GM12878 (cell line): ENCODE data around the gene GDF15. TPM values are rescaled to one million over a fixed set of nuclear protein-coding genes. Genes with fewer than 3 reads are reported as not detected.

Source experiments
- CREM ChIP-seq: IDR thresholded peaks from 2 replicates; pipeline ENCODE4 v1.6.1; 2014; ENCODE audit warnings: antibody characterized with exemption, low read depth
- CTCF ChIP-seq, 3 experiments: IDR thresholded peaks in 2 of 3; conservative IDR thresholded peaks in 1 of 3; 2 replicates each; pipeline ENCODE4 v1.5.1; 2011; ENCODE audit warnings: low read depth in 3 of 3, low read length in 3 of 3, mild to moderate bottlenecking in 3 of 3, control low read depth in 2 of 3, moderate library complexity in 2 of 3, inconsistent platforms in 1 of 3, mixed read lengths in 1 of 3; ENCODE audit not compliant: control insufficient read depth in 2 of 3, insufficient read depth in 1 of 3; ENCODE audit errors: extremely low read depth in 1 of 3
- DPF2 ChIP-seq: fragments of 450-650 bp; IDR thresholded peaks from 2 replicates; pipeline ENCODE4 v1.6.1; 2017; ENCODE audit warnings: mild to moderate bottlenecking
- EED ChIP-seq: sonication (generic); IDR thresholded peaks from 2 replicates; pipeline ENCODE4 v1.6.1; 2016; ENCODE audit warnings: antibody characterized with exemption, low read depth
- EGR1 ChIP-seq, 2 experiments: IDR thresholded peaks; 1 replicate in 1 of 2; 2 replicates in 1 of 2; pipeline ENCODE4 v1.6.1; 2011 to 2012; ENCODE audit warnings: low read depth in 2 of 2, low read length in 2 of 2, borderline replicate concordance in 1 of 2, mild to moderate bottlenecking in 1 of 2, moderate library complexity in 1 of 2
- ESRRA ChIP-seq: IDR thresholded peaks from 2 replicates; pipeline ENCODE4 v1.6.1; 2012; ENCODE audit warnings: mild to moderate bottlenecking, low read length, improper control_type of control experiment
- FOXK2 ChIP-seq: fragments of 450-650 bp; IDR thresholded peaks from 2 replicates; pipeline ENCODE4 v1.6.1; 2017; ENCODE audit warnings: mild to moderate bottlenecking, moderate library complexity
- FOXM1 ChIP-seq: IDR thresholded peaks from 2 replicates; pipeline ENCODE4 v1.6.1; 2012; ENCODE audit warnings: low read depth, mild to moderate bottlenecking, inconsistent platforms, low read length, moderate library complexity
- GABPA ChIP-seq: IDR thresholded peaks from 2 replicates; pipeline ENCODE4 v1.6.1; 2014; ENCODE audit warnings: antibody characterized with exemption, low read depth, mild to moderate bottlenecking, inconsistent platforms
- HDAC2 ChIP-seq: fragments of 200-600 bp; sonication (generic); IDR thresholded peaks from 2 replicates; pipeline ENCODE4 v1.6.1; 2017
- KDM1A ChIP-seq: fragments of 200-600 bp; sonication (generic); IDR thresholded peaks from 2 replicates; pipeline ENCODE4 v1.6.1; 2016; ENCODE audit warnings: borderline replicate concordance
- NR2C1 ChIP-seq: fragments of 450-650 bp; IDR thresholded peaks from 2 replicates; pipeline ENCODE4 v1.6.1; 2017; ENCODE audit warnings: antibody characterized with exemption, mild to moderate bottlenecking, moderate library complexity
- NR2F1 ChIP-seq: fragments of 450-650 bp; conservative IDR thresholded peaks from 2 replicates; pipeline ENCODE4 v1.6.1; 2017; ENCODE audit warnings: mild to moderate bottlenecking
- PAX8 ChIP-seq: fragments of 450-650 bp; IDR thresholded peaks from 2 replicates; pipeline ENCODE4 v1.6.1; 2017; ENCODE audit warnings: mild to moderate bottlenecking, moderate library complexity
- POLR2A ChIP-seq: IDR thresholded peaks from 2 replicates; pipeline ENCODE4 v1.6.1; 2011; ENCODE audit warnings: low read depth, mild to moderate bottlenecking, low read length
- USF1 ChIP-seq: IDR thresholded peaks from 2 replicates; pipeline ENCODE4 v1.6.1; 2011; ENCODE audit warnings: borderline replicate concordance, low read depth, mild to moderate bottlenecking, moderate library complexity, mixed read lengths, low read length; ENCODE audit not compliant: insufficient read depth; ENCODE audit errors: extremely low read length
- polyA plus RNA-seq, 11 experiments: library from polyadenylated mRNA; depleted of rRNA in 4 of 11; unstranded in 6 of 11; stranded (reverse) in 5 of 11; fragments of >200 nt; fragmentation: Nextera tagmentation in 4 of 11; fragmentation: Illumina TruSeq in 1 of 11; extraction: Ambion mirVana in 4 of 11; extraction: Trizol in 1 of 11; gene quantifications; 1 replicate in 1 of 11; 2 replicates in 10 of 11; pipeline versions ENCODE4 v1.2.1 to v1.2.3, GENCODE V29; 2011 to 2016; ENCODE audit warnings: inconsistent platforms in 2 of 11, missing spikeins in 2 of 11, low read depth in 1 of 11
- total RNA-seq, 4 experiments: library from RNA; depleted of rRNA in 3 of 4; stranded (reverse); fragments of >200 nt in 3 of 4; fragmentation: Illumina TruSeq in 1 of 4; extraction: Trizol in 1 of 4; gene quantifications; 2 replicates each; pipeline versions ENCODE4 v1.2.1 to v1.2.3, GENCODE V29; 2013 to 2021
- TF ChIP-seq, protein P1 (sequence below): fragments of 450-650 bp; IDR thresholded peaks from 2 replicates; pipeline ENCODE4 v1.6.1; 2014; ENCODE audit warnings: mild to moderate bottlenecking
- TF ChIP-seq, protein P2 (sequence below): fragments of 450-650 bp; formaldehyde crosslinking; IDR thresholded peaks from 2 replicates; pipeline ENCODE4 v1.5.0; 2022; ENCODE audit warnings: mild to moderate bottlenecking, missing genetic modification characterization
- TF ChIP-seq, protein P3 (sequence below): fragments of 450-650 bp; IDR thresholded peaks from 2 replicates; pipeline ENCODE4 v1.6.1; 2017; ENCODE audit warnings: antibody characterized with exemption, mild to moderate bottlenecking, moderate library complexity

Gene GDF15
- total and polyA plus RNA-seq, 10 of the 15 experiments (the other 5 are each of a cell fraction or from before 2014, with no cell fraction given), result 0.11 to 3.6 (median 1.6) TPM; not detected in 1

- TF ChIP-seq, protein P1, sequence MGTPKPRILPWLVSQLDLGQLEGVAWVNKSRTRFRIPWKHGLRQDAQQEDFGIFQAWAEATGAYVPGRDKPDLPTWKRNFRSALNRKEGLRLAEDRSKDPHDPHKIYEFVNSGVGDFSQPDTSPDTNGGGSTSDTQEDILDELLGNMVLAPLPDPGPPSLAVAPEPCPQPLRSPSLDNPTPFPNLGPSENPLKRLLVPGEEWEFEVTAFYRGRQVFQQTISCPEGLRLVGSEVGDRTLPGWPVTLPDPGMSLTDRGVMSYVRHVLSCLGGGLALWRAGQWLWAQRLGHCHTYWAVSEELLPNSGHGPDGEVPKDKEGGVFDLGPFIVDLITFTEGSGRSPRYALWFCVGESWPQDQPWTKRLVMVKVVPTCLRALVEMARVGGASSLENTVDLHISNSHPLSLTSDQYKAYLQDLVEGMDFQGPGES, result no peak
- TF ChIP-seq PAX8 (no peak; the same call in 1 of the 2 replicates), NR2F1 (peak; percentile 85), FOXK2 (no peak), FOXM1 (no peak), EGR1 (IDR thresholded peaks at IDR 0.05; ENCODE audit: borderline replicate concordance in 1 of 2, low read depth in 2 of 2, low read length in 2 of 2) (no peak; a peak in 1 of 3 replicates), EED (peak; percentile 29; the same call in 1 of the 2 replicates), GABPA (peak; percentile 66; the same call in 1 of the 2 replicates), DPF2 (peak; percentile 21; the same call in 1 of the 2 replicates), USF1 (peak; percentile 91), KDM1A (no peak), NR2C1 (peak; percentile 25; the same call in 1 of the 2 replicates), ESRRA (no peak), HDAC2 (no peak), CREM (no peak), CTCF (IDR thresholded peaks at IDR 0.05 in 2 of 3, conservative IDR thresholded peaks at IDR 0.05 in 1 of 3; ENCODE audit: control insufficient read depth in 2 of 3, extremely low read depth in 1 of 3, insufficient read depth in 1 of 3, low read depth in 3 of 3, low read length in 3 of 3) (peak in 1 of 3 experiments; percentile 12; a peak in 1 of 6 replicates), POLR2A (peak; percentile 59; the same call in 1 of the 2 replicates)
- TF ChIP-seq, protein P2, sequence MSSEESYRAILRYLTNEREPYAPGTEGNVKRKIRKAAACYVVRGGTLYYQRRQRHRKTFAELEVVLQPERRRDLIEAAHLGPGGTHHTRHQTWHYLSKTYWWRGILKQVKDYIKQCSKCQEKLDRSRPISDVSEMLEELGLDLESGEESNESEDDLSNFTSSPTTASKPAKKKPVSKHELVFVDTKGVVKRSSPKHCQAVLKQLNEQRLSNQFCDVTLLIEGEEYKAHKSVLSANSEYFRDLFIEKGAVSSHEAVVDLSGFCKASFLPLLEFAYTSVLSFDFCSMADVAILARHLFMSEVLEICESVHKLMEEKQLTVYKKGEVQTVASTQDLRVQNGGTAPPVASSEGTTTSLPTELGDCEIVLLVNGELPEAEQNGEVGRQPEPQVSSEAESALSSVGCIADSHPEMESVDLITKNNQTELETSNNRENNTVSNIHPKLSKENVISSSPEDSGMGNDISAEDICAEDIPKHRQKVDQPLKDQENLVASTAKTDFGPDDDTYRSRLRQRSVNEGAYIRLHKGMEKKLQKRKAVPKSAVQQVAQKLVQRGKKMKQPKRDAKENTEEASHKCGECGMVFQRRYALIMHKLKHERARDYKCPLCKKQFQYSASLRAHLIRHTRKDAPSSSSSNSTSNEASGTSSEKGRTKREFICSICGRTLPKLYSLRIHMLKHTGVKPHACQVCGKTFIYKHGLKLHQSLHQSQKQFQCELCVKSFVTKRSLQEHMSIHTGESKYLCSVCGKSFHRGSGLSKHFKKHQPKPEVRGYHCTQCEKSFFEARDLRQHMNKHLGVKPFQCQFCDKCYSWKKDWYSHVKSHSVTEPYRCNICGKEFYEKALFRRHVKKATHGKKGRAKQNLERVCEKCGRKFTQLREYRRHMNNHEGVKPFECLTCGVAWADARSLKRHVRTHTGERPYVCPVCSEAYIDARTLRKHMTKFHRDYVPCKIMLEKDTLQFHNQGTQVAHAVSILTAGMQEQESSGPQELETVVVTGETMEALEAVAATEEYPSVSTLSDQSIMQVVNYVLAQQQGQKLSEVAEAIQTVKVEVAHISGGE (CRISPR knock-in tag), result no peak
- TF ChIP-seq, protein P3, sequence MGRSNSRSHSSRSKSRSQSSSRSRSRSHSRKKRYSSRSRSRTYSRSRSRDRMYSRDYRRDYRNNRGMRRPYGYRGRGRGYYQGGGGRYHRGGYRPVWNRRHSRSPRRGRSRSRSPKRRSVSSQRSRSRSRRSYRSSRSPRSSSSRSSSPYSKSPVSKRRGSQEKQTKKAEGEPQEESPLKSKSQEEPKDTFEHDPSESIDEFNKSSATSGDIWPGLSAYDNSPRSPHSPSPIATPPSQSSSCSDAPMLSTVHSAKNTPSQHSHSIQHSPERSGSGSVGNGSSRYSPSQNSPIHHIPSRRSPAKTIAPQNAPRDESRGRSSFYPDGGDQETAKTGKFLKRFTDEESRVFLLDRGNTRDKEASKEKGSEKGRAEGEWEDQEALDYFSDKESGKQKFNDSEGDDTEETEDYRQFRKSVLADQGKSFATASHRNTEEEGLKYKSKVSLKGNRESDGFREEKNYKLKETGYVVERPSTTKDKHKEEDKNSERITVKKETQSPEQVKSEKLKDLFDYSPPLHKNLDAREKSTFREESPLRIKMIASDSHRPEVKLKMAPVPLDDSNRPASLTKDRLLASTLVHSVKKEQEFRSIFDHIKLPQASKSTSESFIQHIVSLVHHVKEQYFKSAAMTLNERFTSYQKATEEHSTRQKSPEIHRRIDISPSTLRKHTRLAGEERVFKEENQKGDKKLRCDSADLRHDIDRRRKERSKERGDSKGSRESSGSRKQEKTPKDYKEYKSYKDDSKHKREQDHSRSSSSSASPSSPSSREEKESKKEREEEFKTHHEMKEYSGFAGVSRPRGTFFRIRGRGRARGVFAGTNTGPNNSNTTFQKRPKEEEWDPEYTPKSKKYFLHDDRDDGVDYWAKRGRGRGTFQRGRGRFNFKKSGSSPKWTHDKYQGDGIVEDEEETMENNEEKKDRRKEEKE, result no peak
Observed at GRCh38 chr19:18340990-18341868, 44.7 kb upstream of the GDF15 start (continued).
